ENCODE results near the gene AARS2. TPM values are rescaled to one million over a fixed set of nuclear protein-coding genes. Genes with fewer than 3 reads are reported as not detected.

The AARS2 gene
- total and polyA plus RNA-seq, 9 of the 15 experiments (the other 6 are each of a cell fraction or from before 2014, with no cell fraction given) = 0.97 to 34.0 (median 18.3) TPM

GRCh38 chr6:44297063-44298038, 15.8 kb downstream of the AARS2 start (continued):
- TF ChIP-seq SIN3A (IDR thresholded peaks at IDR 0.05; ENCODE audit: borderline replicate concordance in 2 of 2, control insufficient read depth in 1 of 2, low read depth in 2 of 2, low read length in 2 of 2) (peak in 1 of 2 experiments; percentile 81; a peak in 1 of 4 replicates), ZNF124 (CRISPR knock-in tag; IDR thresholded peaks at IDR 0.05) (0 out of 2 replicates have a peak, but pooled peaks have one; percentile 20), NR2C1 (IDR thresholded peaks at IDR 0.05) (no peak), NR2C1 (tag; IDR thresholded peaks at IDR 0.05) (no peak), ZNF445 (CRISPR knock-in tag; IDR thresholded peaks at IDR 0.05; ENCODE audit: low read depth) (no peak), HMGN3 (IDR thresholded peaks at IDR 0.05; ENCODE audit: borderline replicate concordance, extremely low read depth, insufficient read length, low read depth, low read length) (no peak), HBP1 (CRISPR knock-in tag; IDR thresholded peaks at IDR 0.05) (no peak)
